ENCODE measurements around the gene FLOT1.

GRCh38 chr6:30684386-30685156 lies 57.9 kb downstream of the FLOT1 start:
- TF ChIP-seq, protein P1, sequence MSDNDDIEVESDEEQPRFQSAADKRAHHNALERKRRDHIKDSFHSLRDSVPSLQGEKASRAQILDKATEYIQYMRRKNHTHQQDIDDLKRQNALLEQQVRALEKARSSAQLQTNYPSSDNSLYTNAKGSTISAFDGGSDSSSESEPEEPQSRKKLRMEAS (IDR thresholded peaks at IDR 0.05; ENCODE audit: insufficient read depth, insufficient read length), result no peak
- TF ChIP-seq CTCF (IDR thresholded peaks at IDR 0.05; ENCODE audit: extremely low read depth in 1 of 2, insufficient read depth in 1 of 2, low read depth in 1 of 2, low read length in 2 of 2) (no peak), POLR2A (IDR thresholded peaks at IDR 0.05; ENCODE audit: low read depth, low read length) (peak; percentile 60), EZH2 (IDR thresholded peaks at IDR 0.05; ENCODE audit: borderline replicate concordance, low read depth, low read length, severe bottlenecking) (no peak), JUN (IDR thresholded peaks at IDR 0.05; ENCODE audit: borderline replicate concordance, insufficient read depth, insufficient read length, low read depth) (no peak), POLR2AphosphoS5 (IDR thresholded peaks at IDR 0.05; ENCODE audit: insufficient read depth, low read depth, low read length) (peak; percentile 46), MYC (IDR thresholded peaks at IDR 0.05; ENCODE audit: low read depth, low read length) (no peak), GATA2 (IDR thresholded peaks at IDR 0.05; ENCODE audit: insufficient read depth, insufficient read length, low read depth, low read length) (no peak)
